Measurements from ENCODE around the gene SOX9. TPM values are rescaled to one million over a fixed set of nuclear protein-coding genes. Genes with fewer than 3 reads are reported as not detected.
"Not testable (repeated sequence)": the region's sequence is repeated elsewhere in the genome, so short reads cannot be mapped to it uniquely, and the experiment has no call there.

The SOX9 gene
- total RNA-seq, 1 donor from 2014 or later: 5.1 TPM

GRCh38 chr17:72135546-72136325 lies 14.9 kb downstream of the SOX9 start:
- Mint-ChIP-seq H3K4me3 (ENCODE audit: unreplicated experiment) (no peak overlapping the region), H3K4me1 (ENCODE audit: unreplicated experiment) (no peaks in the 10 kb centered on the region), H3K27ac (ENCODE audit: unreplicated experiment) (no peak overlapping the region), H3K9me3 (ENCODE audit: unreplicated experiment) (no peaks in the 10 kb centered on the region), H3K36me3 (ENCODE audit: low read depth, unreplicated experiment) (no peaks in the 10 kb centered on the region), H3K27me3 (ENCODE audit: unreplicated experiment) (no peaks in the 10 kb centered on the region)
- no peak for DNase-seq (ENCODE audit: low spot score)
- TF ChIP-seq, protein P1, sequence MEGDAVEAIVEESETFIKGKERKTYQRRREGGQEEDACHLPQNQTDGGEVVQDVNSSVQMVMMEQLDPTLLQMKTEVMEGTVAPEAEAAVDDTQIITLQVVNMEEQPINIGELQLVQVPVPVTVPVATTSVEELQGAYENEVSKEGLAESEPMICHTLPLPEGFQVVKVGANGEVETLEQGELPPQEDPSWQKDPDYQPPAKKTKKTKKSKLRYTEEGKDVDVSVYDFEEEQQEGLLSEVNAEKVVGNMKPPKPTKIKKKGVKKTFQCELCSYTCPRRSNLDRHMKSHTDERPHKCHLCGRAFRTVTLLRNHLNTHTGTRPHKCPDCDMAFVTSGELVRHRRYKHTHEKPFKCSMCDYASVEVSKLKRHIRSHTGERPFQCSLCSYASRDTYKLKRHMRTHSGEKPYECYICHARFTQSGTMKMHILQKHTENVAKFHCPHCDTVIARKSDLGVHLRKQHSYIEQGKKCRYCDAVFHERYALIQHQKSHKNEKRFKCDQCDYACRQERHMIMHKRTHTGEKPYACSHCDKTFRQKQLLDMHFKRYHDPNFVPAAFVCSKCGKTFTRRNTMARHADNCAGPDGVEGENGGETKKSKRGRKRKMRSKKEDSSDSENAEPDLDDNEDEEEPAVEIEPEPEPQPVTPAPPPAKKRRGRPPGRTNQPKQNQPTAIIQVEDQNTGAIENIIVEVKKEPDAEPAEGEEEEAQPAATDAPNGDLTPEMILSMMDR (IDR thresholded peaks at IDR 0.05; ENCODE audit: unreplicated experiment): no peak

DNA sequence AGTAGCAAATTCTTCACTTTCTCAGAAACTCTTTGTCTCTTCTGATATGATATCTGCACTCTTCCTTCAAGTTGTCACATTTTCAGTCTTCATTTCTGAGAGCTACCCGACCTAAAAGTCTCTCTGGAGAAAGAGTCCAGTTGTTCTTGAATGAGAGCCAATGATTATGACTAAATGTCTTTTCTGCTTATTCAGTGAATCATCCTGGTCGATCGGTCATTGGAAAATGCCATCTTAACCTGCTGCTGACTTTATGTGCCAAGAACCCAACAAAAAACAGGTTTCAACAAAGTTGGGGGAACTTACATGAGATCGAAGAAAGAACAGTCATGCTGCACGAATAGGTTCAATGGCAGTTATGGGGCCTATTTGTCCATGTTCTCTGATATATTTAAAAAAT lies 15.9 kb downstream of the SOX9 start:
- no peaks in the 10 kb centered on the region for H3K4me1 Mint-ChIP-seq (ENCODE audit: unreplicated experiment)
- no peak overlapping the region for H3K4me3 Mint-ChIP-seq (ENCODE audit: unreplicated experiment)
- no peaks in the 10 kb centered on the region for H3K9me3 Mint-ChIP-seq (ENCODE audit: unreplicated experiment)
- H3K27me3 Mint-ChIP-seq (ENCODE audit: unreplicated experiment): no peaks in the 10 kb centered on the region
- H3K36me3 Mint-ChIP-seq (ENCODE audit: low read depth, unreplicated experiment): no peaks in the 10 kb centered on the region
- H3K27ac Mint-ChIP-seq (ENCODE audit: unreplicated experiment): no peak overlapping the region
- no peak for DNase-seq (ENCODE audit: low spot score)
- TF ChIP-seq, protein P1 (IDR thresholded peaks at IDR 0.05; ENCODE audit: unreplicated experiment): no peak

DNA sequence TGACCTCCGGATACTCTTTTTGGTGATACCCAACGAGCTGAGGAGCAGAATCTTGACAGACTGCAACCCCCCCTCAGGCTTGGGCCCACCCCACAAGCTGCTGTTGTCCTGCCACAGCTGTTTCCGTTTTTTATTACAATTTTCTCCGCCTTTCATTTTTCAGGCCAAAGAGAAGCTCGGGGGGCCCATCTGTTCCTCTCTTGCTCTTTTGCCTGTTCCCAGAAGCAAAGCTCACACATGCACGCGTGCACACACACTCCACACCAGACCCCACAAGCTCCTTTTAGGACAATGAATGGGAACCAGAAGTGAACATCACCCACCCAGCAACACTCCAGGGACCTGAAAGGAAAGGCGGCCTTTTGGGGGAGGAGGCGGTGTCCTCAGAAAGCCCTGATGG lies 16.3 kb downstream of the SOX9 start:
- DNase-seq (ENCODE audit: low spot score): no peak
- Mint-ChIP-seq H3K9me3 (ENCODE audit: unreplicated experiment) (no peaks in the 10 kb centered on the region), H3K27me3 (ENCODE audit: unreplicated experiment) (no peaks in the 10 kb centered on the region), H3K4me1 (ENCODE audit: unreplicated experiment) (no peaks in the 10 kb centered on the region), H3K36me3 (ENCODE audit: low read depth, unreplicated experiment) (no peaks in the 10 kb centered on the region), H3K27ac (ENCODE audit: unreplicated experiment) (no peak overlapping the region), H3K4me3 (ENCODE audit: unreplicated experiment) (no peak overlapping the region)
- TF ChIP-seq, protein P1 (IDR thresholded peaks at IDR 0.05; ENCODE audit: unreplicated experiment): no peak

- no peaks in the 10 kb centered on the region for H3K4me1 Mint-ChIP-seq (ENCODE audit: unreplicated experiment)
- H3K27ac Mint-ChIP-seq (ENCODE audit: unreplicated experiment): no peak overlapping the region
- no peak overlapping the region for H3K4me3 Mint-ChIP-seq (ENCODE audit: unreplicated experiment)
- DNase-seq (ENCODE audit: low spot score): no peak
- TF ChIP-seq, protein P1 (IDR thresholded peaks at IDR 0.05; ENCODE audit: unreplicated experiment): no peak
- no peaks in the 10 kb centered on the region for H3K9me3 Mint-ChIP-seq (ENCODE audit: unreplicated experiment)
- no peaks in the 10 kb centered on the region for H3K36me3 Mint-ChIP-seq (ENCODE audit: low read depth, unreplicated experiment)
- no peaks in the 10 kb centered on the region for H3K27me3 Mint-ChIP-seq (ENCODE audit: unreplicated experiment)
Observed at GRCh38 chr17:72139212-72139611, 18.4 kb downstream of the SOX9 start.

- TF ChIP-seq, protein P1 (IDR thresholded peaks at IDR 0.05; ENCODE audit: unreplicated experiment): no peak
- no peak for DNase-seq (ENCODE audit: low spot score)
- no peaks in the 10 kb centered on the region for H3K9me3 Mint-ChIP-seq (ENCODE audit: unreplicated experiment)
- H3K36me3 Mint-ChIP-seq (ENCODE audit: low read depth, unreplicated experiment): no peaks in the 10 kb centered on the region
- no peaks in the 10 kb centered on the region for H3K27me3 Mint-ChIP-seq (ENCODE audit: unreplicated experiment)
- no peak overlapping the region for H3K4me3 Mint-ChIP-seq (ENCODE audit: unreplicated experiment)
- no peaks in the 10 kb centered on the region for H3K4me1 Mint-ChIP-seq (ENCODE audit: unreplicated experiment)
- H3K27ac Mint-ChIP-seq (ENCODE audit: unreplicated experiment): no peak overlapping the region
Observed at GRCh38 chr17:72141336-72141735, 20.5 kb downstream of the SOX9 start.

DNA sequence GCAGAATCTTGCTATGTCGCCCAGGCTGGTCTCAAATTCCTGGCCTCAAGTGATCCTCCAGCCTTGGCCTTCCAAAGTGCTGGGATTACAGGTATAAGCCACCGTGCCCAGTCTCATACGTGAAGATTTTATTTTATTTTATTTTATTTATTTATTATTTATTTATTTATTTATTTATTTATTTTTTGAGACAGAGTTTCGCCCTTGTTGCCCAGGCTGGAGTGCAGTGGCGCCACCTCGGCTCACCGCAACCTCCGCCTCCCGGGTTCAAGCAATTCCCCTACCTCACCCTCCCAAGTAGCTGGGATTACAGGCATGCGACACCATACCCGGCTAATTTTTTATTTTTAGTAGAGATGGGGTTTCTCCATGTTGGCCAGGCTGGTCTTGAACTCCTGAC lies 21.3 kb downstream of the SOX9 start:
- H3K4me3 Mint-ChIP-seq (ENCODE audit: unreplicated experiment); H3K4me1 Mint-ChIP-seq (ENCODE audit: unreplicated experiment); H3K27me3 Mint-ChIP-seq (ENCODE audit: unreplicated experiment); H3K36me3 Mint-ChIP-seq (ENCODE audit: low read depth, unreplicated experiment); DNase-seq (ENCODE audit: low spot score); H3K9me3 Mint-ChIP-seq (ENCODE audit: unreplicated experiment); H3K27ac Mint-ChIP-seq (ENCODE audit: unreplicated experiment): not testable (repeated sequence)
